Activated T-cell treated with anti-CD3 and anti-CD28 coated beads, Interleukin-2, amount 50 U/mL, for 24 hours (primary cell): ENCODE measurements around the gene ATOH8.

Experiments
- DNase-seq: peaks from one replicate; pipeline ENCODE4 v3.0.0-alpha.2; 2020
- H3K27ac Mint-ChIP-seq: 2 replicates; pipeline ENCODE4 v1.8.0; 2020; ENCODE audit warnings: mild to moderate bottlenecking, mixed read lengths
- H3K27me3 Mint-ChIP-seq: 2 replicates; pipeline ENCODE4 v1.8.0; 2020; ENCODE audit warnings: mixed read lengths
- H3K36me3 Mint-ChIP-seq: 2 replicates; pipeline ENCODE4 v1.8.0; 2020; ENCODE audit warnings: low read depth, mixed read lengths
- H3K4me1 Mint-ChIP-seq: 2 replicates; pipeline ENCODE4 v1.8.0; 2020; ENCODE audit warnings: low read depth, mixed read lengths
- H3K4me3 Mint-ChIP-seq: 2 replicates; pipeline ENCODE4 v1.8.0; 2020; ENCODE audit warnings: mild to moderate bottlenecking, moderate library complexity, mixed read lengths
- H3K9me3 Mint-ChIP-seq: 2 replicates; pipeline ENCODE4 v1.8.0; 2020; ENCODE audit warnings: mixed read lengths

The ATOH8 gene

DNA sequence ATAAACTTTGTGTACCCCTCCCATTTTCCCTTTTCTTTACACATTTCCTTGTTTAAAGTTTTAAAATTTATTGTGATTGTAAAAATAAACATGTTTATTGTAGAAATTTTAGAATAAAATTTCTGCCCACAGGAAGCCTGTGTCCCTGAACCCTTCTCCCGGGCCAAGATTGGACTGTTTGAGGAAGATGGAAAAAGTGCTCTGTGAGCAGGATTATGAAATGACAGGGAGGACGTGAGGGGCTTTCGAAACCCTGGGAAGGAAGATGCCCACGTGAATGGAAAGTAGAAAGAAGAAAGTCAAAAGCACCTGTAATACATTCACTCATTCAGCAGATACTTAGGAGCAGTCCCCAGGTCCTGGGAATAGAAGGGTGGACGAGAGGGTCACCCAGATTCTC lies 25.4 kb upstream of the ATOH8 start:
- H3K4me3 Mint-ChIP-seq, result no peak overlapping the region

DNA sequence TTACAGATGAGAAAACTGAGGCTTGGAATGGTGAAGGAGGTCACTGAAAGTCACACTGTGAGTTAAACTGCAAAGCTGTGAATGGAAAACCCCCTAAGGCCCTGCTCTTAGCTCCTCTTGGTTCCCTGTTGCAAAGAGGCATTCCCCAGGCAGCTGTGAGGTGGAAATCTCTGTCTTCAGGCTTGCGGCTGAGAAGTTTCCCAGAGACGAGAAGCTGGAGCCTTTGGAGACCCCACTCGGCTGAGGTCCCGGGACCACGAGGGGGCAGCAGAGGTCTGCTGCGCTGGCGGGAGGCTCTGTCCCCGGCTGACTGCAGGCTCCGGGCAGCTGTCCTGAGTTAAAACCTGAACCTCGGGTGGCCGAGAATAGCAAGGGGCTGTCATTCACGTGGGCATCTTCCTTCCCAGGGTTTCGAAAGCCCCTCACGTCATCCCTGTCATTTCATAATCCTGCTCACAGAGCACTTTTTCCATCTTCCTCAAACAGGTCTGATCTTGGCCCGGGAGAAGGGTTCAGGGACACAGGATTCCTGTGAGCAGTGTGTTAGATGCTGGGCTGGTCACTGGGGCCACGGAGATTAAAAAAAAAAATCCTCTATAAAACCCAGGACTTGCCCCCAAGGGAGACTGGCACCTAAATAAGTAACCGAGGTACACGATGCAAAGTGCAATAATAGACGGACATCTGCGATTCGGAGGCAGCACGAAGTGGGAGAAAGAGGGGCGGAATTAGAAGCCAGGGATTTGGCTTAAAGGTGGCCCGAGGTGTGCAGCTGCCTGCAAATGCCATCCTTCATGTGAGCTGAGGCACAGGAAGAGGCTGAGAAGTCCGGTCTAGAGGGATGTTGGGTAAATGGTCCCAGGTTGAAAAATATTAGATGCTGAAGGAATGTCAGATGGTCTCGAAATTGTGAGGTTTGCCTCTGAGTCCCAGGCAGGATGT lies 24.6 kb upstream of the ATOH8 start:
- Mint-ChIP-seq H3K4me3 (no peak overlapping the region), H3K27me3 (peaks cover 13% of the 10 kb centered on the region), H3K27ac (no peak overlapping the region), H3K36me3 (no peaks in the 10 kb centered on the region), H3K9me3 (no peaks in the 10 kb centered on the region), H3K4me1 (peaks cover 5% of the 10 kb centered on the region)
- DNase-seq, result peak; percentile 84

More for the DNA sequence above, 25.4 kb upstream of the ATOH8 start:
- no peaks in the 10 kb centered on the region for H3K9me3 Mint-ChIP-seq
- no peak overlapping the region for H3K27ac Mint-ChIP-seq
- no peaks in the 10 kb centered on the region for H3K36me3 Mint-ChIP-seq
- DNase-seq, result no peak
- H3K4me1 Mint-ChIP-seq, result peaks cover 5% of the 10 kb centered on the region
- peaks cover 13% of the 10 kb centered on the region for H3K27me3 Mint-ChIP-seq

DNA sequence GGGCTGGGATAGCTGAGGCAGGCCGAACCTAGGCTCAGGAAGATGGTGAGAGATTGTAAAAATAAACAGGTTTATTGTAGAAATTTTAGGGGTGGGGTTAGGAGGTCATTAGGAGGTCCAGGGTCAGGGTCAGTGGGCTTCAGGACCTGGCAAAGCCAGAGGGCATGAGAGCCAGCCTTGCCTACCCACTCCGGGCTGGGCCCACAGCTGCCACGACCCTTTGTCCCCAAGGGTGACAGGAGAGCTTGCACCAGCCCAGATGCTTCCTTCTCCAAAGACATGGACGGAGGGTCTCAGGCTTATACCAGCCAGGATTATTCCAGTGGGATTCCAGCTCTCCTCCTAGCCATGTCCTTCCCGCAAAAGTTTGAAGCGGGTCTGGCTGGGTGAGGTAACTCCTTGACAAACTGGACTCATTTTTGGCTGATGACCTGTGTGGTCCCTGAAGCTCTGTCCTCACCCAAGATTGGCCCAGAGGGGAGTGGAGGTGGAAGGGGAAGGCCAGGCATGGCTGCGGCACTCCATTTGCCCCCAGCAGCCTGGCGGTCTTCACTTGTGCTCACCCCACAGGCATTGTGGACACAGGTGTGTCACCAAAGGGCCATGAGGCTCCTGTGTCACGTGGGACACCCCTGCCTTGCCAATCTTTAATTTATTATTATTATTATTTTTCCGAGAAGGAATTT lies 23.8 kb upstream of the ATOH8 start:
- no peak for DNase-seq
- H3K4me1 Mint-ChIP-seq, result peaks cover 5% of the 10 kb centered on the region
- H3K9me3 Mint-ChIP-seq, result no peaks in the 10 kb centered on the region
- no peak overlapping the region for H3K27ac Mint-ChIP-seq
- no peak overlapping the region for H3K4me3 Mint-ChIP-seq
- no peaks in the 10 kb centered on the region for H3K36me3 Mint-ChIP-seq
- H3K27me3 Mint-ChIP-seq, result peaks cover 13% of the 10 kb centered on the region

DNA sequence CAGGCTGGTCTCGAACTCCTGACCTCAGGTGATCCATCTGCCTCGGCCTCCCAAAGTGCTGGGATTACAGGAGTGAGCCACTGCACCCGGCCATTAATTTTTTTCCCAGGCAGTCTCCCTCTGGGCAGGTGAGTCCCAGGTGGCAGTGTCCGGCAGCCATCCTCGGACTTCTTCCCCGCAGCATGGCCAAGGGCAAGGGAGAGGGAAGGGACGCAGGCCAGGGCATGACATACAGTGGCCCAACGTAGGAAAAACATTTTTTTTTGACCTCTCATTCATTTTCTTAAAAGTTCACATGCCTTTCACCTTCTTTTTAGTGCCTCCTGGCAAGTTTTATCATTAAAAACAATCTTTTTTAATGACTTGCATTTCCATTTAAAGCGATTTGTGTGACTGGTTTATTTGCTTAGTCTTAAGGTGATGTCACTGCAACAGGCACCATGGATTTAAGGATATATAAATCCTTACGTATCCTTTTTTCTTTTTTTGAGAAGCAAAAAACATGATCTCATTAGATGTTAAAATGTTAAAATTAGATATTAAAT lies 23.0 kb upstream of the ATOH8 start:
- H3K27me3 Mint-ChIP-seq, result peaks cover 16% of the 10 kb centered on the region
- no peak overlapping the region for H3K4me3 Mint-ChIP-seq
- H3K9me3 Mint-ChIP-seq, result no peaks in the 10 kb centered on the region
- no peak overlapping the region for H3K27ac Mint-ChIP-seq
- peaks cover 5% of the 10 kb centered on the region for H3K4me1 Mint-ChIP-seq
- H3K36me3 Mint-ChIP-seq, result no peaks in the 10 kb centered on the region
- DNase-seq, result no peak

DNA sequence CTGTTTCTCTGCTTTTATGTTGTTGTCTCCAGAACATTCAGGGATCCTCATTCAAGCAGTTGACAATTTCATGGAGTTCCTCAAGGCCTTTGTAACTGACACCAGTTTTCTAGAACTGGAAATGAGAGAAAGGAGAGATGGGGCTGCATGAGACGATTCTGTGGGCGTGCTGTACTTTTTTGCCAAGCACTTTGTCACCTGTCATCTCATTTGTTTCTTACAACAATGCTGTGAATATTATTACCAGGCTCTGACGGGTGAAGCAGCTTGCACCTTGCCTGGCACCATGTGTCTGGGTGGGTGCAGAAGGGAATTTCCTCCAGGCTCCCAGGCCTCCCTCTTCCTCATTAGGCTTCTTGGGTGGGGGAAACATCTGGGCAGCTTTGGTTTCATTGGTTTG lies 22.2 kb upstream of the ATOH8 start:
- no peak for DNase-seq
- H3K27me3 Mint-ChIP-seq, result peaks cover 16% of the 10 kb centered on the region
- no peaks in the 10 kb centered on the region for H3K9me3 Mint-ChIP-seq
- no peak overlapping the region for H3K27ac Mint-ChIP-seq
- no peak overlapping the region for H3K4me3 Mint-ChIP-seq
- H3K36me3 Mint-ChIP-seq, result no peaks in the 10 kb centered on the region
- H3K4me1 Mint-ChIP-seq, result peaks cover 5% of the 10 kb centered on the region

DNA sequence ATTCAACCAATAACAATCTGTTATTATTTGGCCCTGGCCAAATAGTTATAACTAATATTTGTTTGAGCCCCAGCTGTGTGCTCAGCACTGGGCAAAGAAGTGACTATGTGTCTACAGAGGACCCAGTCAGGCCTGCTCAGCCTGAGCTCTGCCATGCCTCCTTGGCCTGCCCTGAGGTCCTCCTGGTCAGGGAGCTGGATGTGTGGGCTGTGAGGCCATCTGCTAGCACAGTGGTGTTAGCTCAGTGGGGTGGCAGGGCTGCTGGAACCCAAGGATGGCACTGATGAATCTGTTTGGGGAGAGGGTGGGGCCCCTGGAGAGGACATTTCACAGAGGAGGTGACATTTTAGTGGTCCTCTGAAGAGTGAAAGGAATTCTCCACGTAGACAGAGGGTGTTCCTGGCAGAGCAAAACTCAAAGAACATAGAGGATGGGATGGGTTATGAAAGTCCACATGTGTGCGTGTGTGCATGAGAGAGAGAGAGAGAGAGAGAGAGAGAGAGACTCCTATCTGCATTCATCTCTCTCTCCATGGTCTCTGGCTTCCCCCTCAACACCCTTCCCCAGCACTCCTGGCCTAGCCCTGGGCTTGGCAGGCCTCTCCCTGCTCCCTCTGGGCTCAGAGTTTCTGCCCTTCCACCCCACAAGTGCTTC lies 21.2 kb upstream of the ATOH8 start:
- no peak for DNase-seq
- Mint-ChIP-seq H3K27ac (no peak overlapping the region), H3K36me3 (no peaks in the 10 kb centered on the region), H3K27me3 (peaks cover 18% of the 10 kb centered on the region), H3K9me3 (no peaks in the 10 kb centered on the region), H3K4me1 (peaks cover 5% of the 10 kb centered on the region), H3K4me3 (no peak overlapping the region)

DNA sequence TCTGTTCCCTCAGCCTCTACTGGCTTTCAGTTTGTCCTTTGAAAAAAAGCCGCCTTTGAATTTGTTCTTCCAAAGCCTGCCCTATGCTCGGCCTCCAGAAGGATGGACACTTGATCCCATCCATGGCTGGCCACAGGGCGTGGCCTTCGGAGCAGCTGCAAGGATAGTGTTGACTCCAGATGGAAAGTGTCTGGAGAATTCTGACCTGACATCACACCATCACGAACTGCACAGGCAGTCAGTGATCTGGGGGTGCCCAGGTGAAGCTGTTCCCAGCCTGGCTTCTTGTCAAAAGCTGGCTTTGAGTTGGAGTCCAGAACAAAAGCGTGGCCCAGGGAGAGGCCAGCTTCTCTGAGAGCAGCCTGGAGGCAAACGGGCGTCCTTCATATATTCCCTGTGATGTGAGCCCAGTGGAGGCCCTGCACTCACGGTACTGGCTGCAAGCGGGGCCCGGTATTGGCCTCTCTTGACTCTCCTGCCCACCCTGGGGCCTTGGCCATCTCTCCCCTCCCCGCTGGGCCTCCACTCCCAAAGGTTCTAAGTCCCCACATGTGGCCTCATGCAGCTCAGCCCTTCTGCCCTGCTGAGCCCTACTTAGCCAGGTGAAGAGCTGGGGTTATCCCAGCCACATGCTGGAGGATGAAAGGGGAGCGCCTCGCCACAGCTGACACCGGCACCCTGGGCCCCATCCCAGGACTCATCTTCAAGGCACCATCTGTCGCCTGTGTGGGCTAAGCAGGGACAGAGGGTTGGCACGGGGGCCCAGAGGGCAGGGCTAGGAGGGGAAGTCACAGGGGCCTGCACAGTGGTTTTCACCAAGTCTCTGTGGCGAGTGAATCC lies 20.4 kb upstream of the ATOH8 start:
- Mint-ChIP-seq H3K4me3 (no peak overlapping the region), H3K27me3 (peaks cover 18% of the 10 kb centered on the region), H3K9me3 (no peaks in the 10 kb centered on the region), H3K4me1 (peaks cover 5% of the 10 kb centered on the region), H3K27ac (no peak overlapping the region), H3K36me3 (no peaks in the 10 kb centered on the region)
- DNase-seq, result no peak

DNA sequence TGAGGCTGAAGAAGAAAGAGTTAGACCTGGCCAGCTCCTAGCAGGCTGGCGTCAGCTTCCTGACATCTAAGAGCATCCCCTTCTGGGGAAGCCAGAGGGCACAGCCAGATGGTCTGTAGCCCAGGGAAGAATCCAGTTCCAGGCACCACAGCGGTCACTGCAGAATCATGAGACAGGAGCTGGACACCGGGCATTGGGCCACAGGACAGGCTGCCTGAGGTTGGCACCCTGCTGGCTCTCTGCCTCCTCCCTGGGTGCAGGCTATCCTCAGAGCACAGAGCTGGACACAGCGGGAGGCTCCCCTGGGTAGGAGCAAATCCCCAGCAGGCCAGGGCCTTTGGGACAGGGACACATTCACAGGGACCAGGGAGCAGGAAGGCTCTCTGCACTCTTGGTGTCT lies 19.8 kb upstream of the ATOH8 start:
- peaks cover 1% of the 10 kb centered on the region for H3K4me1 Mint-ChIP-seq
- no peak overlapping the region for H3K27ac Mint-ChIP-seq
- no peaks in the 10 kb centered on the region for H3K36me3 Mint-ChIP-seq
- no peak overlapping the region for H3K4me3 Mint-ChIP-seq
- H3K9me3 Mint-ChIP-seq, result no peaks in the 10 kb centered on the region
- no peak for DNase-seq
- H3K27me3 Mint-ChIP-seq, result peaks cover 11% of the 10 kb centered on the region

DNA sequence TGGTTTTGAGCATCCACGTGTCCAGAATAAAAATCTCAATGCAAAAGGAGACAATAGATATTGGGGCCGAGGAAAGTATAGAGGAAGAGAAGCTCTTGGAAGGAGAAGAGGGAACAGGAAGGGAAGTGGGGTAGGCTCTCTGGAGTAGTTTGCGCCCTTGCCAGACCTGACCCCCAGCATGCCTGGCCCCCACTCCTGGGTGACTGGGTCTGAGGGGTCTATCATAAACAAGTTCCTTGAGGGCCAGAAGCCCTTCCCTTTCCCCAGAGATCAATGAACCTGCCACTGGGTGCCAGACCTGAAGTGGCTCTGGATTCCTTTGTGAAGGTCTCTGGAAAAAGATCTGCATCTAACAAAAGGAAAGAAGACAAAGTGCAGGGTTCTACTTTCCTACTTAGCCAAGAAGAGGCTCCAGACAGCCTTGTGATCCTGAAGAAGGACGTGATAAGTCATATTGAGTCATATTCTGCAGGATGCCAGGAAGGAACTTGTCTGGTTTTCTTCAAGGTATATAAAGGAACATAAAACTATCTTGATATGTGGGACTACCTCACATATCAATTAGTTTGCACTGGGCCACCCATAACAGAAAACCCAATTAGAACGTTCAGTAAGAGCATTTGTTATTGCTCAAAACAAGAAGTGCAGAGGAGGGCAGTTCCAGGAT lies 18.7 kb upstream of the ATOH8 start:
- no peaks in the 10 kb centered on the region for H3K36me3 Mint-ChIP-seq

GRCh38 chr2:85735691-85736090 lies 18.1 kb upstream of the ATOH8 start:
- Mint-ChIP-seq H3K4me1 (no peaks in the 10 kb centered on the region), H3K9me3 (no peaks in the 10 kb centered on the region), H3K36me3 (no peaks in the 10 kb centered on the region), H3K4me3 (no peak overlapping the region), H3K27ac (no peak overlapping the region), H3K27me3 (peaks cover 5% of the 10 kb centered on the region)
- no peak for DNase-seq

More for the DNA sequence above, 18.7 kb upstream of the ATOH8 start:
- Mint-ChIP-seq H3K4me3 (no peak overlapping the region), H3K27me3 (peaks cover 5% of the 10 kb centered on the region), H3K9me3 (no peaks in the 10 kb centered on the region), H3K27ac (no peak overlapping the region), H3K4me1 (no peaks in the 10 kb centered on the region)
- DNase-seq, result no peak

DNA sequence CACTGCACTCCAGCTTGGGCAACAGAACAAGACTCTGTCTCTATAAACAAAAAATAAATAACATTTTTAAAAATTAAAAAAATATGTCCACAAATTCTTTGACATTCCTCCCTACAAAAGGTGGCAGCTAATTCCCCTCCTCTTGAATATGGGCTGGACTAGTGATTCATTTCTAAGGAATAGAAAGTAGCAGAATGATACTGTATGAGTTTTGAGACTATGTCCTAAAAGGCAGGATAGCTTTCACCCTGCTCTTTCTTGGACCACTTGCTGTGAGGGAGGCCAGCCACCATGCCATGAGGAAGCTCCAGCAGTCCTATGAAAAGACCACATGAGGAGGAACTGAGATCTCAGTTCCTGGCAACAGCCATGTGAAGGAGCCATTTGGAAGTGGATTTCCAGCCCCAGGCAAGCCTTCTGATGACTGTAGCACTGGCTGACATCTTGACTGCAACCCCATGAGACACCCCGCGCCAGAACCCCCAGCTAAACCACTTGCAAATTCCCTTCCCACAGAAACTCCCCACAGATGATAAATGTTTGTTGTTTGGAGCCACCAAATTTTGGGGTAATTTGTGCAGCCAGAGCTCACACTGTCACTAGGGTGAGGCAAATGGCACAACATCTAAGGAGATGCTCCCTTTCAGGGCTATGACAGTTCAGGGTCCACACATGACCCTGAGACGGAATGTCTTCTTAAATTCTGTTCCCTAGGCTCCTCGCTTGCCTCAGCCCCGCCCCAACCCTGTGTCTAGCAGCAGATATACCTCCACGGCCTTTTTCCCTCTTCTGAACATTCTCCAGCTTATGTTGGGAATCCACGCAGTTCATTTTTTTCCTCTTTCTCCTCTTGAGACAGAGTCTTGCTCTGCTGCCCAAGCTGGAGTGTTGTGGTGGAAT lies 17.1 kb upstream of the ATOH8 start:
- Mint-ChIP-seq H3K9me3 (no peaks in the 10 kb centered on the region), H3K27ac (no peak overlapping the region), H3K4me3 (no peak overlapping the region), H3K4me1 (no peaks in the 10 kb centered on the region), H3K36me3 (no peaks in the 10 kb centered on the region), H3K27me3 (peaks cover 12% of the 10 kb centered on the region)
- no peak for DNase-seq

DNA sequence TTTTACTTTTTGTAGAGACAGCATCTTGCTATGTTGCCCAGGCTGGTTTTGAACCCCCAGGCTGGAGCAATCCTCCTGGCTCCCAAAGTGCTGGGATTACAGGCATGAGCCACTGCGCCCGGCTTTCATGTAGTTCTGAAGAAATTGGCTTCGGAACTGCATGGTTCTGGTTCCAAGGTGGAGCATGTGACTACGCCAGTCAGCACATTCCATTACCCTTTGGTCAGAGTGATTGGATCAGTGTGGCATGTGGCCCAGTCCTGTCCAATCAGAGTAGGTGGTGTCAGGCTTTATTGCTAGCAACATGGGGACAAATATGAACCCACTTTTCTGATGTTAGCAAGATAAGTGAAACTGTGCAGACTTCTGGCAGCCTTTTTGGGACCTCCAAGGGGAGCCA lies 16.3 kb upstream of the ATOH8 start:
- no peak overlapping the region for H3K4me3 Mint-ChIP-seq
- no peaks in the 10 kb centered on the region for H3K9me3 Mint-ChIP-seq
- no peaks in the 10 kb centered on the region for H3K36me3 Mint-ChIP-seq
- peaks cover 20% of the 10 kb centered on the region for H3K27me3 Mint-ChIP-seq
- H3K4me1 Mint-ChIP-seq, result no peaks in the 10 kb centered on the region
- no peak for DNase-seq
- H3K27ac Mint-ChIP-seq, result no peak overlapping the region

DNA sequence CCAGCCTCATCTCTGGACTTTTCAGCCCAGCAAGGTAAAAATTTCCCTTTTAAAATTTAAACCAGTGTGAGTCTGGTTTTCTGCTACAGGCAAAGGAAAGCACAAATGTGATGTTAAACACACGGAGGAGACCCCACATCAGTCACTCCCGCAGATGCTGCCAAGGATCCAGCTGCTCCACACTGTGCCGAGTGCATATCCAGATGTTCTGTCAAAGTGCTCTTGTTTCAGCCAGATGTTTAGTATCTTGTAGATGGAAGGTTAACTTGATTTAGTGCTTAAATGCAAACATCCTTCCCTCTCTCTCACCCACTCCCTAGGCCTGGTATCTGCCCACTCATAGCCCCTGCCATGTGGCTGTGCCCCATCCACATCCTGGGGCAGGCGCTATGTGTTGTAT lies 15.8 kb upstream of the ATOH8 start:
- Mint-ChIP-seq H3K4me1 (no peaks in the 10 kb centered on the region), H3K27ac (no peak overlapping the region), H3K27me3 (peaks cover 24% of the 10 kb centered on the region), H3K36me3 (no peaks in the 10 kb centered on the region), H3K4me3 (no peak overlapping the region), H3K9me3 (no peaks in the 10 kb centered on the region)
- DNase-seq, result no peak
